Dermis blood vessel endothelial cell (primary cell): ENCODE results near the gene AGPAT1. TPM values are rescaled to one million over a fixed set of nuclear protein-coding genes. Genes with fewer than 3 reads are reported as not detected.

Experiments used
- total RNA-seq: library from RNA; depleted of rRNA; stranded (reverse); fragments of >200 nt; gene quantifications from 2 replicates; pipeline ENCODE4 v1.2.3, GENCODE V29; 2014

AGPAT1 gene
- total RNA-seq, 1 donor from 2014 or later: 9.5 TPM

Other genes starting within 250 kb of the AGPAT1 start
- not detected in 2 replicates for gene C2, start 248.4 kb downstream of the AGPAT1 start, total RNA-seq
- 1.6 and 2.0 TPM in 2 replicates for gene CFB, start 230.0 kb downstream of the AGPAT1 start, total RNA-seq
- 111 and 114 TPM in 2 replicates for gene NELFE, start 217.1 kb downstream of the AGPAT1 start, total RNA-seq
- gene SKIC2, start 216.9 kb downstream of the AGPAT1 start, total RNA-seq: 37.3 and 48.2 TPM in 2 replicates
- gene DXO, start 203.9 kb downstream of the AGPAT1 start, total RNA-seq: 12.8 and 14.6 TPM in 2 replicates
- gene C4A, start 194.0 kb downstream of the AGPAT1 start, total RNA-seq: 1.5 and 2.2 TPM in 2 replicates
- gene C4B, start 161.3 kb downstream of the AGPAT1 start, total RNA-seq: 1.2 and 2.6 TPM in 2 replicates
- 0.34 TPM in 1 of 2 replicates, not detected in the other for gene CYP21A2, start 137.7 kb downstream of the AGPAT1 start, total RNA-seq
- gene TNXB, start 66.7 kb downstream of the AGPAT1 start, total RNA-seq: 4.6 and 4.8 TPM in 2 replicates
- gene ATF6B, start 47.8 kb downstream of the AGPAT1 start, total RNA-seq: 13.4 and 20.5 TPM in 2 replicates
- 6.9 and 8.3 TPM in 2 replicates for gene FKBPL, start 45.8 kb downstream of the AGPAT1 start, total RNA-seq
- gene PRRT1, start 24.1 kb downstream of the AGPAT1 start, total RNA-seq: 0.05 TPM in 1 of 2 replicates, not detected in the other
- 69.8 and 82.5 TPM in 2 replicates for gene PPT2, start 21.9 kb downstream of the AGPAT1 start, total RNA-seq
- 1.3 and 2.7 TPM in 2 replicates for gene EGFL8, start 11.5 kb downstream of the AGPAT1 start, total RNA-seq
- gene RNF5, start 2.3 kb upstream of the AGPAT1 start, total RNA-seq: 31.6 and 53.1 TPM in 2 replicates
- 0.74 and 0.85 TPM in 2 replicates for gene AGER, start 8.2 kb upstream of the AGPAT1 start, total RNA-seq
- 62.3 and 85.6 TPM in 2 replicates for gene PBX2, start 14.1 kb upstream of the AGPAT1 start, total RNA-seq
- 3.1 and 8.7 TPM in 2 replicates for gene GPSM3, start 16.6 kb upstream of the AGPAT1 start, total RNA-seq
- 44.3 and 63.5 TPM in 2 replicates for gene NOTCH4, start 48.0 kb upstream of the AGPAT1 start, total RNA-seq
- gene TSBP1, start 195.8 kb upstream of the AGPAT1 start, total RNA-seq: not detected in 2 replicates
- not detected in 2 replicates for gene BTNL2, start 231.1 kb upstream of the AGPAT1 start, total RNA-seq